HEK293 (cell line): ENCODE results near the gene ADCY10.

Experiments
- CTCF ChIP-seq: fragments of 450-650 bp; formaldehyde crosslinking; IDR thresholded peaks from 2 replicates; pipeline ENCODE4 v1.5.1; 2016; ENCODE audit warnings: missing biosample characterization, missing genetic modification characterization
- ZBTB17 ChIP-seq: fragments of 450-650 bp; formaldehyde crosslinking; IDR thresholded peaks from 2 replicates; pipeline ENCODE4 v1.5.1; 2016; ENCODE audit warnings: missing biosample characterization, missing genetic modification characterization
- ZNF23 ChIP-seq: fragments of 450-650 bp; formaldehyde crosslinking; IDR thresholded peaks from 2 replicates; pipeline ENCODE4 v1.5.1; 2016; ENCODE audit warnings: missing biosample characterization, missing genetic modification characterization, borderline replicate concordance
- ZNF510 ChIP-seq: fragments of 450-650 bp; formaldehyde crosslinking; IDR thresholded peaks from 2 replicates; pipeline ENCODE4 v1.5.1; 2018; ENCODE audit warnings: mild to moderate bottlenecking, missing genetic modification characterization, missing biosample characterization; ENCODE audit not compliant: insufficient replicate concordance

GRCh38 chr1:167949785-167950184 is 35.9 kb upstream of the ADCY10 start:
- no peak for TF ChIP-seq CTCF (tag by site-specific recombination)
- TF ChIP-seq ZNF510: no peak
- TF ChIP-seq ZNF23: no peak
- TF ChIP-seq ZBTB17 (tag by site-specific recombination): no peak
